Ureter (tissue), 1 donor: Measurements from ENCODE around the gene RPTOR. TPM values are rescaled to one million over a fixed set of nuclear protein-coding genes. Genes with fewer than 3 reads are reported as not detected.
"Not testable (repeated sequence)": the region's sequence is repeated elsewhere in the genome, so short reads cannot be mapped to it uniquely, and the experiment has no call there.

Experiments
- DNase-seq: peaks from one replicate; pipeline ENCODE4 v3.0.0-alpha.2; 2020; ENCODE audit warnings: low spot score
- total RNA-seq: library from RNA; stranded (reverse); gene quantifications from one replicate; pipeline ENCODE4 v1.2.4, GENCODE V29; 2023
- donor health status: DM: yes; HTN: yes; CAD: no.

RPTOR gene
- total RNA-seq, 1 donor from 2014 or later, result 64.2 TPM

GRCh38 chr17:80815718-80816117 lies 271.1 kb downstream of the RPTOR start:
- DNase-seq, result not testable (repeated sequence)

DNA sequence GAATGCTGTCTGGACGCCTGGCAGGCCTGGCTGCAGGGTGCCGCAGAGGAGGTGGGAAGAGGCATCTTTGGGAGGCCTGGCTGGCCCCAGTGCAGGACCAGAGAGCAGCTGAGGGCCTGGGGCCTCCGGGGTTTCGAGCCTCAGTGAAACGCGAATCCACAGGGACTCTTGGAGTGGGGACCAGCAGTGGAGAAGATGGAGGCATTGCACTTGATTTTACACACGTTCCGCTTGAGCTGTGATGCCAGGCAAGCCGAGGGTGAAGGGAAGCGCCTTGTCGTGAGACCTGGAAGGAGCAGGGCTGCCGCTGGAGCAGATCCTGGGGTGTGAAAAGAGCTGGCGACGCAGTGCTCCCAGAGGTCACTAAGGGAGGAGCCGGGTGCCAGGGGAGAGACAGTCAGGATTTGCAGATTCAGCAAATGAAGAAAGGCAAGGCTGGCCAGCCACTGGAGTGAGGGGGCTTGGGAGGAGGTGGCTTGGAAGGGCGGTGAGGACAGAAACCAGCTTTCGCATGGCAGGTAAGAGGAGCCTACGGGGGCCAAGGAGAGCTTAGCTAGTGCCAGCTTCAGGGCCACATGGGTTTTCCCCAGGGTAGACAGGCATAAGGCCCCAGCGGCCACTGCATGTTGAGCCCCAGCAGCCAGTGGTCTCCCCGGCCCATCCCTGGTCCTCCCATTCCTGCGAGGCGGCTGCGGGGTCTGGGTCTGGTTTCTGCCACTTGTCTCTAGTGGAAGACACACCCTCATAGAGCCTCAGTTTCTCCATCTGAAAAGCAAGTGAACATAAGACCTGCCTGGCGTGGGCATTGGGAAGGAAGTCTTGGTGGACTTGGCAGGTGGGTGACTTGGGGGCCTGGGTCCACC lies 271.8 kb downstream of the RPTOR start:
- DNase-seq, result no peak

DNA sequence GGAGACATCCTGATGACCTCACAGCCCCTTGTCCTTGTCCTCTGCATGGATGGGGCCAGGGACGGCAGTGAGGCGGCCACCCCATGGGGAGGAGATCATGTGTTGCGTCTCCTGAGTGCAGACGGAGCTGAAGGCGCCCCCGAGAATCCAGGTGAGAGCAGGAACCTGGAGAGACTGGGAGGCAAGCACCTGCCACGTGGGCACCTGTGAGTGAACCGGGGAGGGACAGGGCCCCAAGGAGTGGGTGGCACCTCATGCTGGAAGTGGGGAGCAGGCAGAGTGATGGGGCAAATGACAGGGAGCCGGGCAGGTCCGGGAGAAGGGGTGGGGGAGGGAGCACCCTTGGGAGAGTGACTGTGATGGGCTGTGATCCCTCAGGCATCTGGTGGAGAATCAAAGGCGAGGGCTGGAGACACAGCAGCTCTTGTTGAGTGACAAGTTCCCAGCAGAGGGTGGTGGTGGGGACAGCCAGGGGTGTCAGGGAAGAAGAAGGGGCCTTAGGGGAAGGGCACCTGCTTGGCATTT lies 272.7 kb downstream of the RPTOR start:
- no peak for DNase-seq

DNA sequence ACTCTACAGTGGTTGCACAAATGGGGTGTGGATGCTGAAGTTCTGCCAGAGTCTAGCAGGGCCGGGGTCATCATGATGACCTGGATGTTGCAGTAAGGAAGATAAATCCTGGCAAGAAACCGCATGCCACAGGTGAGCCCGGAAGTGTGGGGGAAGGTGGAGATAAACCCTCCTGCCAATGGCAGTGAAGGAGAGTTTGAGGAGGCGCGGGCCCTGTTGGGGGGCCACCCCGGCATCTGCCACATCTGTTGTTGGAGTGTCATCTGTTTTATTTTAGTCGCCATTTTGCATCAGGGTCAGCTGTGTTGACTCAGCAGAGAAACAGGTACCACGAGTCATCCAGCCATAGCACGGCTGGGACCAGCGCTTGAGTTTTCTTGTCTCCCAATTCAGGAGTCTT lies 273.2 kb downstream of the RPTOR start:
- DNase-seq, result no peak

DNA sequence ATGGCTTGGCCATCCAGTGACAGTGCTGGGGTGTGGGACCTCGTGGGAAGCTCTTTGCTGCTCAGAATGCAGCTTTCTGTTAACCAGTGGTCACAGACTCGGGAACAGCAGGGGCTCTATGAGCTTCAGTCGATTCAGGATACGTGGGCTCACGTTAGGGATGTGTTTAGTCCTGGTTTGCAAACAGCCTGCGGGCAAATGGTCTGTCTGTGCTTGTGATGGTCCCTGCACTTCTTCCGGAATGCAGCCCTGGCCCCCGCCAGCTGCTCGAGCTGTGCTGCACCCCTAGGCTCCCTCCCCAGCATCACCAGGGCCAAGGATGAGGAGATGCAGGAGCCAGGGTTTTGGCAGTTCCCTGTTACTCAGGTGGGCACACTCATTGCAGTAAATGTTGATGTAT lies 274.2 kb downstream of the RPTOR start:
- no peak for DNase-seq

DNA sequence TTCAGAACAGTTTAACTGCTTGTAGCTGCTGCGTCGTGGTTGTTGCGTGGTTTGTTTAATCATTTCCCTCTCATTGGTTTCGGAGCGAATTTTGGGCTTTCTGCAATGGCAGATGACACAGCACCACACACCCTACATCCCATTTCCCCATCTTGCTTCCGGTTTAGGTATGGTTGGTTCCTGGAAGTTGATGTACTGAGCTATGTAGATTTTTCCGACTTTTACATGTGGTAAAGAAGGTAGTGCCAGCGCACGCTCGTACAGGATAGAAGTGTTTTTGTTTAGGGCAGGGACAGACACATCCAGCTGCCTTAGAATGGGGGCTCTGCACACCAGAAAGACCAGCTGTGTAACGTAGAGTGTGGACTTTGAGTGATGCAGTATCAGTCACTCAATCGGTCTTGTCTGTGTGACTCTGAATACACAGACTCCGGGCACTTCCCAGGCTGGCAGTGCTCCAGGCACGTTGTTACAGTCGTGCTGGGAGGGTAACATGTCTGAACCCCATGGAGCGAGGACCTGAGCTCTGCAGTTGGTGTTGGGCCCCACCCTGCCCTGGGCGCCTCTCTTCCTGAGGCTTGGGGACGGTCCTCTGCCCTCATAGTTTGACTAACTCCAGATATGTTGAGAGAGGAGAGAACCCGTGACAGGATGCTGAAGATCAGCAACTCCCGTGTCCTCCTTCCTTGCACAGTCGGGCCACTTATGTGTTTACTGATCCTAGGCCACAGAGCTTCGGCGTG lies 275.0 kb downstream of the RPTOR start:
- DNase-seq, result no peak

DNA sequence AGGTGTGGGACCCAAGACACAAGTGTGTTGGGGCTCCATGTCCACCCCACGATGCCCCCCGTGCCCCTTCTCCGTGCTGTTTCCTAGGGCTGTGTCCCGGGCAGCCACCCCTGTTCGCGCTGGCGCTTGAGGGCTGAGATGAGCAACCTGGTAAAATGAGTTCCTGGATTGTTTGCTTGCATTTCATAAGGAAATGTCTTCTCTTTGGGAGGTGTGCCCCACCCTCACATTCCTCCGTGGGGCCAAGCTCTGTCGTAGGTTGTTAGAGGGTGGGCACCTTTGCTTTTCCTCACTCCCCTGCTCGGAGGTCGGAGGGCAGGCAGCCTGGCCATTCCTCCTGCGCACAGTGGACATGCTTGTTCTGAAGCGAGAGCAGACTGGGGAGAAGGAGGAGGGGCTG lies 275.7 kb downstream of the RPTOR start:
- no peak for DNase-seq

DNA sequence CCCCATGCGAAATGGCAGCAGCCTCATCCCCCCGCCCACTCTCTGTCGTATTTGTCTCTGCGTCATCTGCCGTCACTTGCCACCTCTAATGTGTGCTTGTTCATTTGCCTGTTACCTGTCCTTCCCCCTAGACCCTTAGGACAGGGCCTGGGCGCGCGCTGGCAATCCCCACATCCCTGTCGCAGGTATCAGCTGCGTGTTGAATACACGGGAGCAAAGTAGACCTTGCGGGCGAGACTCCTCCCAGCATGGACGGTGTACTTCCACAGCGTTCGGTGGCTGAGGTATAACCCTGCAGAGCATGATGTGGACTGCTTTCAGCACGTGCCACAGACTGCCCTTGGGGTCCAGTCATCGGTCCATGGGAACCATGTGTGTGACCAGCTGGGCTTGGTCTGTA lies 276.9 kb downstream of the RPTOR start:
- DNase-seq, result no peak

DNA sequence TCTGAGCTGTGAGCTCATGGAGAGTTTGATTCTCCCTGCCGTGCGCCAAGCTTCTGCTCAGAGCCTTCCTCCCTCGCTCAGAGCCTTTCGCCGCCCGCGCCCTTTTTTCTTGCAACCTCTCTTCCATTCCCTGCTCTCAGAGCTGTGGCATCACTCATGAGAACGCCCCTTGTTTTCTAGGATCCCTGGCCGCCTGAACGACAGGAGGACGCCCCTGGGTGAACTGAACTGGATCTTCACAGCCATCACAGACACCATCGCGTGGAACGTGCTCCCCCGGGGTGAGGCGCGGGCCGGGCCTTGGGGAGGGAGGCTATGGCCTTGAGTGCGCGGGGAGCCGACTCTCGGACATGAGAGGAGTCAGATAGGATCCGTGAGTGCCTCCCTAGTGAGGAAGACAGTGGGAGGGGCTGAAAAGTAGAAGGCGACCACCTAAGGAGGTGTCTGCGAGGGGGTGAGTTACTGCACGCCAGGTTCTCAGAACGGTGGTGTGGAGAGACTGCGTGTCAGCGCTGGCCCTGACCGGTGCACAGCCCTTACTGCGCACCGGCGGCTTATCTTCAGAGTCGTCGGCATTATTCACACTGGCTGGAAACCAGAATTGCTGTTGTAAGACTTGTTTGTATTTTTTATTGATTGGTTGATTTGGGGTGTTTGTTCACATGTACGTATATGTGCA lies 277.5 kb downstream of the RPTOR start:
- DNase-seq, result no peak

DNA sequence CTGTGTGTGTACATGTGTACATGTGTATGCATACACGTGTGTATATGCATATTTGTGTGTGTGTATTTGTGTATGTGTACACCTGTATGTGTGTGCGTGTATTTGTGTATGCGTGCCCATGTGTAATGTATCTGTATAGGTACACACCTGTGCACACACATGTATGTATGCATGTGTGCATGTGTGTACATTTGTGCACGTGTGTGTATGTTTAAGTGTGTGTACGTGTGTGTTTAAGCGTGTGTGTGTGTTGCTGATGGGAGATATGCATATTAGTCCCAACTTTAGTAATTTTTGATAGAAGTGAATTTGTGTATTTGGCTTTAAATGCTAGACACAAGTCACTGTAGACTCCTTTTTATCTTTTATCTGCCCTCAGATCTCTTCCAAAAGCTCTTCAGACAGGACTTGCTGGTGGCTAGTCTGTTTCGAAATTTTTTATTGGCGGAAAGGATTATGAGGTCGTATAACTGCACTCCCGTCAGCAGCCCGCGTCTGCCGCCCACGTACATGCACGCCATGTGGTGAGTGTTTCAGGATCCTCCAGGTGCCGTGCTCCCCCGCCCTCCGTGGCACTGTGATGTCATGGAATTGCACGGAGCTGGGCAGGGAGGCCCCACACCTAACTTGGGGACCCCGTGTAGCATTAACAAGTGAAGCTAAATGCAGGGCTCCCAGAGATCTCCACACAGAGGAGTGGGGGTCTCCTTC lies 278.2 kb downstream of the RPTOR start:
- DNase-seq, result no peak

- no peak for DNase-seq
These were observed 280.2 kb downstream of the RPTOR start for GRCh38 chr17:80824549-80825470.

GRCh38 chr17:80825471-80826345 lies 281.1 kb downstream of the RPTOR start:
- no peak for DNase-seq

DNA sequence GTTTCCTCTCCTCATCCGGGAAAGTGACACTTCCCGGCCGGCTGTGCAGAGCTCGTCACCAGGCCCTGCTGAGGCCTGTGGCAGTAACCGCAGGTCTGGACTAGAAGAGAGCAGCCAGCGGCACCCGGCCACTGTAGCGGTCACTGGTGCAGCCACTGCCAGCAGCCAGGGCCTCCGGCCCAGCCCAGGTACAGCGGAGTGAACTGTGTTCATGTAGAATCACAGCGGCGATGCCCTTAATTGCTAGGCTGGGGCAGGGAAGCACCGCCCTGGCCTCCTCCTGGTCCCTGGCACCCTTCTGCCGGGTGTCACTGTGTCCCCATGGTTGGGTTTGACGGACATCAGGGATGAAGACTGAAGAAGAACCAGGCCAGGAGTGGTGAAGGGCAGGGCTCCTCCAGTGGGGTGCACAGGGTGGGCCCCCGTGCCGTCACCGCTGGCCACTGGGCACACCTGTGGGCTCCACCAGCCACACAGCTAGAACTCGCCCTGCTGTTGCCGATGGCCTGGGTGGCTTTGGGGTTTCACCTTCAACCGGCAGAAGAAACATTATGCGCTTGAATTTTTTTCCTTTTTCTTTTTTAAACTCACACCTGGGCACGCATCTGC lies 281.8 kb downstream of the RPTOR start:
- no peak for DNase-seq

GRCh38 chr17:80826955-80827645 lies 282.5 kb downstream of the RPTOR start:
- no peak for DNase-seq

DNA sequence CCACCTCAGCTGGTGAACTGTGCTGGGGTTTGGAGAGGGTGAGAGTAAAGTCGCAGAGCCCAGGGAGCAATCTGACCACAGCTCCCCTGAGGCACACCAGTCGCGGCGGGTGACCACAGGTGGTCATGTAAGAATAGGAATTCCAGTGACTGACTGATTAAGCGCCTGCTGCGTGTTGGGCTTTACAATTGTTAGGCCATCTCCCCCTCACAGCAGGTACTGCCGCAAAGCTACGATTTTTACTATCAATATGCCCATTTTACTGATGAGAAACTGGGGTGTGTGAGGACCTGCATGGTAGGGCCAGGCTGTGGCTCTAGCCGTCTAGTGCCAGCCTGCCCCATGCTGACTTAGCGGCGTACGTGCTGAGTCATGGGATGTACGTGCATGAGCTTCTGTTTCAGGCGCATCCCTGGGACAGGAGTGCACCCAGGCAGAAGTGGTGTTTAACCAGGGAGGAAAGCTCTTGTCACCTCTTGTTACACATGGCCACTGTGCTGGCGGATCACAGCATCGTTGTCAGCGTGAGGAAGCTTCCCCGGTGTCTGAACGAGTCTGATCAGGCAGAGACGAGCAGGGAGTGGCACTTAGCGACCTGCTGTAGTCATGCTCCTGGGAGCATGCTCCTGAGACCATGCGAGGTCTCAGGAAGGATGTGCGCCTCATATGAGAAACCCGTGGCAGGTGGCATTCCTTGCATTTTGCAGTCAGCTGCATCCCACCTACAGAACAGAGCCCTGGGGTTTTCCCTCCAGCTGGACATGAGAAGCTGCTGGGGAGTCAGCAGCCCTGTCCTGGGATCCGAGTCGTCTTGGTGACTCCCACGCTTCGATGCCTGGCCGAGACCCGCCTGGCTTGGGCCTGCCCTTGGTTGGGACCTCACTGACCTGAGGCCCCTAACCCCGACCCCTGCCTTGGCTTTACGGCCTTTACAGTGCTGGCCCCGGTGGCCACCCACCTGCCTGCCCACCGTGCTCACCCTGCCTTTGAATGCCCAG lies 283.3 kb downstream of the RPTOR start:
- no peak for DNase-seq

DNA sequence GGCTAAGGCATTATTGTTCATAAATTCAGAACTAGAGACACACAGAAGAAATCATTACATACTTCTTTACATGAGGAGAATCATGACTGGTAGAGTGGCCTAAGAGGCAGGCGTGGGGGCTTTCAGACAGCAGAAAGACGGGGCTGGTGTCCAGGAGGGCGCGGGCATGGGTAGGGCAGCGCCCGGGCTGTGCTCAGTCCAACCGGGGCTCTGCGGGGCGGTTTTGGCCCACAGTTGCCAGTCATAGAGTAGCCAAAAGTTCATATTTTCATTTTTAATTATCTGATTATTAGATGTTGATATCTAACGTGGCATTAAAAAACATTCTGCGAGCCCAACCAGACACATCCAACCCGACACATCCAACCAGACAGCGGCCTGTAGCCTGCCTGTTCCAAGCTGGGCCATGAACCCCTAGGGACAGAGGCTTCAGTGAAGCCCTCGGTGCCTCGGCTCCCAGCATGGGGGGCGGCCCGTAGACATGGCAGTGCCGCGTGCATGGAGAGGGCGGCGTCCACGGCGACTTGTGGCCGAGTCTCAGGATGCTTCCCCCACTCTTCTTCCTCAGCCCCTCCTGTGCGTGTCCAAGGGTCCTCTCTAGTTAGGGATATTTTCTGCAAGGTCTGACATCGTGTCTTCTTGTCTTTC lies 284.7 kb downstream of the RPTOR start:
- no peak for DNase-seq
